ENCODE data around the gene C1QTNF5. TPM values are rescaled to one million over a fixed set of nuclear protein-coding genes. Genes with fewer than 3 reads are reported as not detected.

Gene C1QTNF5
- total RNA-seq, 6 experiments from 2014 or later = 2.8 to 6.3 (median 4.8) TPM

DNA sequence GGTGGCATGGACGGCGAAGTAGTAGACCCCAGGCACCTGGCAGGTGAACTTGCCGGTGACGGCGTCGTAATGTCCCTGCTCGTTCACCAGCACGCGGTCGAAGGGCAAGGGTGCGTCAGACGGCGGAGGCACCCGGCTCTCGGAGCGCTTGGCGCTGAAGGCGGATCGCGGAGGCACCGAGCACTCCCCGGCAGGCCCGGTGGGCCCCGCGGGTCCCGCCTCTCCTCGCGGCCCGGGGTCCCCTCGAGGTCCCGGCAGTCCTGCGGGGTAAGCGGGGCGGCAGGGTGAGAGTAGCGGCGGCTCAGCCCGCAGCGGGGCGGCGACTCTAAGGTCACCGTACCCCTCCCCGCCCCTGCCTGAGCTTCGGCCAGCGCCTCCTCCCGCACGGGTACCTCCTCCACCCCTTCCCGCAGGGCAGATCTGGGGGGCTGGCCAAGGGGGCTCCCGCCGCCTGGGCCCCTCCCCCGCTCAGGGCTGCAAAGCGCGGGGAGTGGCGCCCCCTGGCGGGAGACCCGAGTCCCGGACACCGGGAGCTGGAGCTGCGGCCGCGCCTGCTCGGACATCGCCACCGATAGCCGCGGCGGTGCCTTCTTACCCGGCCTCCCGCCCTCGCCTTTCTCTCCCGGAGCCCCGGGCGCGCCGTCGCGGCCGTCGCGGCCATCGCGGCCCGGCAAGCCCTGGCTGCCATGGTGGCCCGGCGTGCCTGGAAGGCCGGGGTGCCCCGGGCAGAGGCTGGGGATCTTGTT, 921 bp downstream of the C1QTNF5 start:
- Histone ChIP-seq H3K27me3 (no peaks in the 10 kb centered on the region), H3K4me1 (peaks cover 0 to 28% (median 12%) of the 10 kb centered on the region in 4 donors), H3K36me3 (no peaks in the 10 kb centered on the region), H3K4me3 (peak overlapping the region; percentile 45 to 51 (median 49)), H3K9me3 (no peaks in the 10 kb centered on the region), H3K27ac (peak overlapping the region; percentile 70 to 89 (median 76))
- DNase-seq (peak; percentile 74 to 82 (median 81)), ATAC-seq (peak; percentile 51 to 59 (median 56))
- TF ChIP-seq, protein P1, sequence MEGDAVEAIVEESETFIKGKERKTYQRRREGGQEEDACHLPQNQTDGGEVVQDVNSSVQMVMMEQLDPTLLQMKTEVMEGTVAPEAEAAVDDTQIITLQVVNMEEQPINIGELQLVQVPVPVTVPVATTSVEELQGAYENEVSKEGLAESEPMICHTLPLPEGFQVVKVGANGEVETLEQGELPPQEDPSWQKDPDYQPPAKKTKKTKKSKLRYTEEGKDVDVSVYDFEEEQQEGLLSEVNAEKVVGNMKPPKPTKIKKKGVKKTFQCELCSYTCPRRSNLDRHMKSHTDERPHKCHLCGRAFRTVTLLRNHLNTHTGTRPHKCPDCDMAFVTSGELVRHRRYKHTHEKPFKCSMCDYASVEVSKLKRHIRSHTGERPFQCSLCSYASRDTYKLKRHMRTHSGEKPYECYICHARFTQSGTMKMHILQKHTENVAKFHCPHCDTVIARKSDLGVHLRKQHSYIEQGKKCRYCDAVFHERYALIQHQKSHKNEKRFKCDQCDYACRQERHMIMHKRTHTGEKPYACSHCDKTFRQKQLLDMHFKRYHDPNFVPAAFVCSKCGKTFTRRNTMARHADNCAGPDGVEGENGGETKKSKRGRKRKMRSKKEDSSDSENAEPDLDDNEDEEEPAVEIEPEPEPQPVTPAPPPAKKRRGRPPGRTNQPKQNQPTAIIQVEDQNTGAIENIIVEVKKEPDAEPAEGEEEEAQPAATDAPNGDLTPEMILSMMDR (IDR thresholded peaks at IDR 0.05) = peak; percentile 75 to 91 (median 84)
- no peak for TF ChIP-seq POLR2A (IDR thresholded peaks at IDR 0.05)
- WGBS (ENCODE audit: insufficient coverage, low coverage, low lambda C conversion rate, missing lambda C conversion rate) = 5% methylated on average over 16 of the region's 86 CpGs
- intact Hi-C loops (cut with DNase I) = no loop called here

DNA sequence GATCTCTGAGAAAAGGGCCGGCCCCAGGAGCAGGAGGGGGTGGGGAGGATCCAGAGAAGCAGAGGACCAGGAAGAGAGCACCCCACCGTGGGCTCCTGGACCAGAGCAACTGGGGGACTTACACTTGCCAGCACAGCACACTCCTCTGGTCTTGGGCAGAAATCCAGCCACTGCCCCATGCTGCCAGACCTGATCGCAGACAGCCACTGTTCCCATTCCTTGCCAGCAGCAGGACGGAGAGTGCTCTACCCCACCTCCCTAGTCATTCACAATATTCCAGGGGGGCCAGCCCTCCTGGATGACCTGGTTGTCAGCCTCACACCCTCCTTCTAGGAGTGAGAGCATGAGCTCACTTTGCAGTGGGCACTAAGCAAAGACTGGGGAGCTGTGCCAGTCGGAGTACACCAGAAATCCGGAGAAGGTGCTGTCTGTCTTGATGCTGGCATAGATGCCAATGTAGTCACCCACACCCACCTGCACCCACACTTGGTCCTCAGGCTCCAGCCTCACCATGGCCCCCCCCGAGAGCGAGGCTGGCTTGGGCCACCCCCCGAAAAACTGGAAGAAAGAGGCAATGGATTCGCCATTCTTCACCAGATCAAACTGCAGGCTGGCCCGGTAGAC, 1.6 kb downstream of the C1QTNF5 start:
- DNase-seq (peak in 1 of 3 donors; percentile 46), ATAC-seq (no peak)
- H3K4me3 ChIP-seq = peak overlapping the region; percentile 45 to 51 (median 49)
- H3K36me3 ChIP-seq = no peaks in the 10 kb centered on the region
- TF ChIP-seq, protein P1 (IDR thresholded peaks at IDR 0.05) = no peak
- H3K9me3 ChIP-seq = no peaks in the 10 kb centered on the region
- intact Hi-C loops (cut with DNase I) = no loop called here
- 43% methylated on average over 4 of the region's 11 CpGs for whole genome bisulfite sequencing (ENCODE audit: insufficient coverage, low coverage, low lambda C conversion rate, missing lambda C conversion rate)
- no peaks in the 10 kb centered on the region for H3K27me3 ChIP-seq
- H3K4me1 ChIP-seq = peaks cover 0 to 28% (median 12%) of the 10 kb centered on the region in 4 donors
- H3K27ac ChIP-seq = peak overlapping the region in 1 of 3 donors; percentile 76

DNA sequence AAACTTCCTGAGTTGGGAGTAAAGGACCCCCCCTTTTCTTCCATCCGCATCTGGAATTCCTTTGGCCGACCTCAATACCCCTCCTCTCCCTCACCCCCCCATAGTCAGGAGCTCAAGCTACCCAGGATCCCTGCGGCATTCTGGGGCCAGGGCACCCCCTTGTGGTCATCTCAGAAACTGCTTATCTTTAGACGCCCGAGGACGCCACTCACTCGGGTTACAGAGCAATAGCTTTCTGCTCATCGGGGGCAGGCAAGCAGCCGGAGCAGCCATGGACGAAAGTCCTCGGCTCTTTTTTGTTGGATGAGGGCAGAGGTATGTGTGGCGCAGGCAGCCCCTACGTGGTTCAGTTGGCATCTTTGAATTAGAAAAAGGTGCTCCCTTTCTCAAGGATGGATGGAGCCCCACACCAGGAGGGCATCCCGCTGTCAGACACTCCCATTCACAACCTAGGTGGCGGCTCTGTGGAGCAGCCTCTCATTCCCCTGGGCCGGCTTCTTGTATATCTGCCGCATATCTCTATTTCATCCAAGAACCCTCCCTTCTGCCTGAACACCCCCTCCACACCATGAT, 2.3 kb downstream of the C1QTNF5 start:
- Histone ChIP-seq H3K27me3 (no peaks in the 10 kb centered on the region), H3K4me3 (no peak overlapping the region), H3K4me1 (peaks cover 0 to 28% (median 12%) of the 10 kb centered on the region in 4 donors), H3K27ac (no peak overlapping the region), H3K36me3 (no peaks in the 10 kb centered on the region), H3K9me3 (no peaks in the 10 kb centered on the region)
- DNase-seq (peak; percentile 61 to 68 (median 68)), ATAC-seq (peak; percentile 21 to 34 (median 24))
- TF ChIP-seq, protein P1 (IDR thresholded peaks at IDR 0.05) = peak; percentile 54 to 69 (median 66)
- no peak for TF ChIP-seq POLR2A (IDR thresholded peaks at IDR 0.05)
- intact Hi-C loops (cut with DNase I) = no loop called here
- 6% methylated on average over 12 of the region's 17 CpGs for WGBS (ENCODE audit: insufficient coverage, low coverage, low lambda C conversion rate, missing lambda C conversion rate)

DNA sequence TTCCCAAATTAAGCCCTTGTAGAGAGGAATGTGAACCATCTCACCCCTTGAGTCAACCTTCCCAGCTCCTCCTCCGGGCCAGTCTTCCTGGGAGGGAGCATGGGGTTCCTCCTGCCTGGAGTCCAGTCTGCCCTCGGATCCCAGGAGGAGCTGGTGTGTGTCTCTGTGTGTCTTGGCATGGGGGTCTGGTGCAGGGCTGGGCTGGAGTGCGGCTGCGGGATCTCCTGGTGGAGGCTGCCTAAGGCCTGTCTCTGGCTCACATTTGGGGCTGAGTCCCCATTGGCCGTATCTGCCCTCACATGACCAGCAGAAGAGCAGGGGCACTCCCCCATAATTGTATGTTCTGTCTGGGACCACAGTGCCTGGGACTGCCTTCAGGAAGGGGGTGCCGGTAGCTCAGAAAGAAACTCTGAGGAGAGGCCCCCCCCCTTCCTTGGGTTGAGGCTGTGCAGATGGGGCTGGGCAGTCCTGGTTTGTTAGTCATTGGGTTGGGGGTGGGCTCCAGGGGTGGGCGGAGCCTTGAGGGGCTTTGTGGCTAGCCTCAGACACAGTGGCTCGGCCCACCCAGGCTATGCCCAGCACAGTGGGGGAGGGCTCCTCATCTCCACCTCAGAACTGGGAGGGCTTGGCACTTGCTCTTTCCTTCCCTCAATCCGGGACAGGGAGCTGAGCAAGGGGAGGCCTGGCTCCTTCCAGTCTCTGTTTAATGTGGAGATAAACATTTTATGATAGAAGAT, 2.9 kb downstream of the C1QTNF5 start:
- no peak for TF ChIP-seq POLR2A (IDR thresholded peaks at IDR 0.05)
- TF ChIP-seq, protein P1 (IDR thresholded peaks at IDR 0.05) = no peak
- WGBS (ENCODE audit: insufficient coverage, low coverage, low lambda C conversion rate, missing lambda C conversion rate) = 58% methylated on average over 2 of the region's 9 CpGs
- H3K27ac ChIP-seq = no peak overlapping the region
- no peaks in the 10 kb centered on the region for H3K36me3 ChIP-seq
- intact Hi-C loops (cut with DNase I) = no loop called here
- H3K4me3 ChIP-seq = no peak overlapping the region
- peaks cover 0 to 28% (median 12%) of the 10 kb centered on the region in 4 donors for H3K4me1 ChIP-seq
- peak in 2 of 3 donors; percentile 39 to 44 for DNase-seq
- no peaks in the 10 kb centered on the region for H3K27me3 ChIP-seq
- no peak for ATAC-seq
- H3K9me3 ChIP-seq = no peaks in the 10 kb centered on the region
